Vagina (tissue), 2 donors: ENCODE results near the gene TRAPPC2L.

Experiments
- POLR2A ChIP-seq, 2 donors: fragments of 450-650 bp; IDR thresholded peaks; one replicate each; pipeline ENCODE4 v1.6.1; 2017; ENCODE audit warnings: antibody characterized with exemption in 2 of 2, mild to moderate bottlenecking in 2 of 2, moderate library complexity in 2 of 2
- TF ChIP-seq, protein P1 (sequence below), 3 experiments: fragments of 450-650 bp in 2 of 3; fragments of 200-600 bp in 1 of 3; sonication (generic) in 1 of 3; IDR thresholded peaks; one replicate each; pipeline ENCODE4 v1.5.1; 2017 to 2019; ENCODE audit warnings: antibody characterized with exemption in 3 of 3, mild to moderate bottlenecking in 2 of 3, moderate library complexity in 2 of 3

DNA sequence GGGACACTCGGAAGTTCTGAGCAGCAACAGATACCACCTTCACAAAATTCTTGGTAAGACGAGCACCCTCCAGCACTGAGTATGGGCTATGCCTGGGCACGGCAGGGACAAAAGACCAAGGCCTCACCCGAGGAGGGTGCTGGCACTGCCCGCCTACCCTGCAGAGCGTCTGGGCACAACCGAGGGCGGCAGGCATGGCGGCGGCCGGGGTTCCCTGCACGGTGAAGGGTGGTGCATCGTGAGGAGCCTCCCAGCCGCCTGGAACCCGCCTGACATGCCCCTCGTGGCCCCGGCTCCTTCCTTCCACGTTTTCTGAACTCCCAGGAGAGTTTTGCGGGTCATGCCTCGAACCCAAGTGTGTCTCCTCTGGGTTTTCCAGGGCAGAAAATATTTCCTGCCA is 19.1 kb upstream of the TRAPPC2L start:
- TF ChIP-seq, protein P1, sequence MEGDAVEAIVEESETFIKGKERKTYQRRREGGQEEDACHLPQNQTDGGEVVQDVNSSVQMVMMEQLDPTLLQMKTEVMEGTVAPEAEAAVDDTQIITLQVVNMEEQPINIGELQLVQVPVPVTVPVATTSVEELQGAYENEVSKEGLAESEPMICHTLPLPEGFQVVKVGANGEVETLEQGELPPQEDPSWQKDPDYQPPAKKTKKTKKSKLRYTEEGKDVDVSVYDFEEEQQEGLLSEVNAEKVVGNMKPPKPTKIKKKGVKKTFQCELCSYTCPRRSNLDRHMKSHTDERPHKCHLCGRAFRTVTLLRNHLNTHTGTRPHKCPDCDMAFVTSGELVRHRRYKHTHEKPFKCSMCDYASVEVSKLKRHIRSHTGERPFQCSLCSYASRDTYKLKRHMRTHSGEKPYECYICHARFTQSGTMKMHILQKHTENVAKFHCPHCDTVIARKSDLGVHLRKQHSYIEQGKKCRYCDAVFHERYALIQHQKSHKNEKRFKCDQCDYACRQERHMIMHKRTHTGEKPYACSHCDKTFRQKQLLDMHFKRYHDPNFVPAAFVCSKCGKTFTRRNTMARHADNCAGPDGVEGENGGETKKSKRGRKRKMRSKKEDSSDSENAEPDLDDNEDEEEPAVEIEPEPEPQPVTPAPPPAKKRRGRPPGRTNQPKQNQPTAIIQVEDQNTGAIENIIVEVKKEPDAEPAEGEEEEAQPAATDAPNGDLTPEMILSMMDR (IDR thresholded peaks at IDR 0.05): no peak
- no peak for TF ChIP-seq POLR2A (IDR thresholded peaks at IDR 0.05)
